ENCODE measurements around the gene MYL1. TPM values are rescaled to one million over a fixed set of nuclear protein-coding genes. Genes with fewer than 3 reads are reported as not detected.

The MYL1 gene
- total RNA-seq, 1 experiment from 2014 or later: not detected

Other genes with a start within 250 kb of the MYL1 start
- 8.9 and 11.4 TPM in 2 replicates for gene KANSL1L, start 143.8 kb downstream of the MYL1 start, total RNA-seq (2014; rRNA removed; shearing (Covaris generic))
- not detected in 2 replicates for gene ACADL, start 89.7 kb downstream of the MYL1 start, total RNA-seq (2014; rRNA removed; shearing (Covaris generic))
- gene LANCL1, start 161.6 kb upstream of the MYL1 start, total RNA-seq (2014; rRNA removed; shearing (Covaris generic)): 18.8 and 24.5 TPM in 2 replicates
- gene CPS1, start 241.4 kb upstream of the MYL1 start, total RNA-seq (2014; rRNA removed; shearing (Covaris generic)): 3.1 and 6.3 TPM in 2 replicates